GM23248 (cell line): ENCODE results near the gene YTHDF1. TPM values are rescaled to one million over a fixed set of nuclear protein-coding genes. Genes with fewer than 3 reads are reported as not detected.

Source experiments
- DNase-seq: peaks from one replicate; pipeline ENCODE4 v3.0.0-alpha.2; 2015
- H2AFZ ChIP-seq: fragments of 200-600 bp; sonication (generic); 2 replicates; pipeline ENCODE4 v1.6.1; 2016; ENCODE audit warnings: antibody characterized with exemption
- H3F3A ChIP-seq: fragments of 200-600 bp; sonication (generic); 2 replicates; pipeline ENCODE4 v1.6.1; 2016; ENCODE audit warnings: mild to moderate bottlenecking, antibody characterized with exemption, mixed run types; ENCODE audit not compliant: insufficient read depth
- H3K27ac ChIP-seq: fragments of 200-600 bp; sonication (generic); 2 replicates; pipeline ENCODE4 v1.5.1; 2016; ENCODE audit warnings: mild to moderate bottlenecking
- H3K27me3 ChIP-seq: fragments of 200-600 bp; sonication (generic); replicated peaks from 2 replicates; pipeline ENCODE4 v1.6.1; 2016; ENCODE audit warnings: mild to moderate bottlenecking; ENCODE audit not compliant: insufficient read depth
- H3K36me3 ChIP-seq: fragments of 200-600 bp; sonication (generic); 2 replicates; pipeline ENCODE4 v1.6.1; 2016; ENCODE audit warnings: low read depth, mild to moderate bottlenecking
- H3K4me1 ChIP-seq: fragments of 200-600 bp; sonication (generic); 2 replicates; pipeline ENCODE4 v1.6.1; 2016; ENCODE audit warnings: mild to moderate bottlenecking; ENCODE audit not compliant: insufficient read depth
- H3K4me2 ChIP-seq: fragments of 200-600 bp; sonication (generic); one replicate; pipeline ENCODE4 v1.6.1; 2016; ENCODE audit warnings: mild to moderate bottlenecking; ENCODE audit not compliant: unreplicated experiment
- H3K4me3 ChIP-seq: fragments of 200-600 bp; sonication (generic); 2 replicates; pipeline ENCODE4 v1.5.1; 2016; ENCODE audit warnings: mild to moderate bottlenecking
- H3K79me2 ChIP-seq: fragments of 200-600 bp; sonication (generic); 2 replicates; pipeline ENCODE4 v1.6.1; 2016; ENCODE audit warnings: mild to moderate bottlenecking; ENCODE audit not compliant: insufficient read depth
- H3K9ac ChIP-seq: fragments of 200-600 bp; sonication (generic); 2 replicates; pipeline ENCODE4 v1.6.1; 2016; ENCODE audit warnings: mild to moderate bottlenecking
- H3K9me2 ChIP-seq: fragments of 200-600 bp; sonication (generic); 2 replicates; pipeline ENCODE4 v1.6.1; 2016; ENCODE audit warnings: mixed run types, mild to moderate bottlenecking, moderate library complexity; ENCODE audit not compliant: insufficient read depth
- H3K9me3 ChIP-seq: fragments of 200-600 bp; sonication (generic); one replicate; pipeline ENCODE4 v1.6.1; 2017; ENCODE audit warnings: low read depth
- H4K20me1 ChIP-seq: fragments of 200-600 bp; sonication (generic); 2 replicates; pipeline ENCODE4 v1.6.0; 2016; ENCODE audit not compliant: insufficient read depth
- EZH2 ChIP-seq: fragments of 200-600 bp; sonication (generic); IDR thresholded peaks from 2 replicates; pipeline ENCODE4 v1.6.1; 2018; ENCODE audit warnings: antibody characterized with exemption, mild to moderate bottlenecking; ENCODE audit not compliant: insufficient read depth, poor library complexity, severe bottlenecking
- EZH2phosphoT487 ChIP-seq: fragments of 200-600 bp; sonication (generic); IDR thresholded peaks from 2 replicates; pipeline ENCODE4 v1.6.1; 2018; ENCODE audit warnings: antibody characterized with exemption, moderate library complexity, mild to moderate bottlenecking, low read depth; ENCODE audit not compliant: insufficient read depth
- WGBS, 2 experiments: methylation state at CpG; one replicate each; pipeline ENCODE4 v1.1.6; 2015 to 2017; ENCODE audit warnings: low lambda C conversion rate in 2 of 2, low coverage in 1 of 2; ENCODE audit errors: missing lambda C conversion rate in 2 of 2; 5-methylcytosine and 5-hydroxymethylcytosine counted together
- in situ Hi-C: fragments of 300-500 bp; cut with MboI; formaldehyde crosslinking; loops from 2 replicates; pipeline ENCODE4 v1.15.0; 2020
- polyA plus RNA-seq: library from polyadenylated mRNA; unstranded; fragments of >200 nt; fragmentation: Nextera tagmentation; extraction: Ambion mirVana; gene quantifications from 2 replicates; pipeline ENCODE4 v1.2.1, GENCODE V29; 2016
- total RNA-seq: library from RNA; depleted of rRNA; stranded (reverse); fragments of >200 nt; shearing (Covaris generic); gene quantifications from 2 replicates; pipeline ENCODE4 v1.2.3, GENCODE V29; 2014

The YTHDF1 gene
- total and polyA plus RNA-seq, 2 experiments from 2014 or later: 16.7 to 20.4 TPM

- Histone ChIP-seq H3K9me2 (no peaks in the 10 kb centered on the region), H3K4me3 (no peak overlapping the region), H2AFZ (no peak overlapping the region), H3K4me1 (no peaks in the 10 kb centered on the region), H3K4me2 (no peak overlapping the region), H3K79me2 (no peaks in the 10 kb centered on the region), H3K9ac (no peak overlapping the region), H3K27ac (no peak overlapping the region), H3F3A (no peaks in the 10 kb centered on the region), H3K9me3 (no peaks in the 10 kb centered on the region), H3K27me3 (peaks cover 32% of the 10 kb centered on the region), H3K36me3 (no peaks in the 10 kb centered on the region), H4K20me1 (no peaks in the 10 kb centered on the region)
- 51 to 54% methylated on average over 23 to 24 of the region's 24 CpGs for WGBS, 2 experiments
- TF ChIP-seq EZH2phosphoT487 (no peak), EZH2 (no peak)
- DNase-seq: no peak
- in situ Hi-C loops: no loop called here
Observed at GRCh38 chr20:63164484-63165355, 51.2 kb downstream of the YTHDF1 start.

GRCh38 chr20:63163596-63164483 lies 52.1 kb downstream of the YTHDF1 start:
- 31 to 35% methylated on average over 17 of the region's 17 CpGs for WGBS, 2 experiments
- Histone ChIP-seq H3K9me3 (no peaks in the 10 kb centered on the region), H3K27me3 (peaks cover 35% of the 10 kb centered on the region), H3K36me3 (no peaks in the 10 kb centered on the region), H4K20me1 (no peaks in the 10 kb centered on the region), H3K4me2 (no peak overlapping the region), H3K79me2 (no peaks in the 10 kb centered on the region), H3K9ac (no peak overlapping the region), H3K4me3 (no peak overlapping the region), H3K4me1 (no peaks in the 10 kb centered on the region), H3K9me2 (no peaks in the 10 kb centered on the region), H2AFZ (no peak overlapping the region), H3F3A (no peaks in the 10 kb centered on the region), H3K27ac (no peak overlapping the region)
- no peak for TF ChIP-seq EZH2phosphoT487
- no peak for TF ChIP-seq EZH2
- no peak for DNase-seq
- in situ Hi-C loops: no loop called here

- H3K36me3 ChIP-seq: no peaks in the 10 kb centered on the region
- H3K4me3 ChIP-seq: no peak overlapping the region
- 43 to 47% methylated on average over 6 of the region's 6 CpGs for WGBS, 2 experiments
- H3K79me2 ChIP-seq: no peaks in the 10 kb centered on the region
- TF ChIP-seq EZH2phosphoT487: no peak
- TF ChIP-seq EZH2: no peak
- no peak overlapping the region for H3K27ac ChIP-seq
- no peaks in the 10 kb centered on the region for H3F3A ChIP-seq
- no peaks in the 10 kb centered on the region for H3K9me3 ChIP-seq
- H4K20me1 ChIP-seq: no peaks in the 10 kb centered on the region
- no peak overlapping the region for H2AFZ ChIP-seq
- no peak overlapping the region for H3K4me2 ChIP-seq
- H3K27me3 ChIP-seq: peaks cover 35% of the 10 kb centered on the region
- in situ Hi-C loops: no loop called here
- no peak overlapping the region for H3K9ac ChIP-seq
- H3K4me1 ChIP-seq: no peaks in the 10 kb centered on the region
- H3K9me2 ChIP-seq: no peaks in the 10 kb centered on the region
- DNase-seq: no peak
Observed at GRCh38 chr20:63163171-63163570, 52.8 kb downstream of the YTHDF1 start.

- no peak for TF ChIP-seq EZH2
- TF ChIP-seq EZH2phosphoT487: no peak
- Histone ChIP-seq H3K27ac (no peak overlapping the region), H3K79me2 (no peaks in the 10 kb centered on the region), H3F3A (no peaks in the 10 kb centered on the region), H3K9ac (no peak overlapping the region), H3K4me1 (no peaks in the 10 kb centered on the region), H3K27me3 (peaks cover 35% of the 10 kb centered on the region), H4K20me1 (no peaks in the 10 kb centered on the region), H2AFZ (no peak overlapping the region), H3K9me3 (no peaks in the 10 kb centered on the region), H3K9me2 (no peaks in the 10 kb centered on the region), H3K4me2 (no peak overlapping the region), H3K36me3 (no peaks in the 10 kb centered on the region), H3K4me3 (no peak overlapping the region)
- in situ Hi-C loops: no loop called here
- no peak for DNase-seq
- WGBS, 2 experiments: 63 to 67% methylated on average over 17 to 19 of the region's 19 CpGs
Observed at GRCh38 chr20:63162206-63162795, 53.6 kb downstream of the YTHDF1 start.
